Neural cell (in vitro differentiated cells): ENCODE results near the gene CCSER2. TPM values are rescaled to one million over a fixed set of nuclear protein-coding genes. Genes with fewer than 3 reads are reported as not detected.

Experiments
- H2AFZ ChIP-seq: fragments of 200-600, 300-800 bp; sonication (generic), shearing (Covaris generic); 2 replicates; pipeline ENCODE4 v1.6.0; 2014; ENCODE audit warnings: low read depth, mild to moderate bottlenecking, antibody characterized with exemption, low read length, moderate library complexity
- H3F3A ChIP-seq: fragments of 200-600 bp; shearing (Covaris generic); 2 replicates; pipeline ENCODE4 v1.6.1; 2016; ENCODE audit warnings: mild to moderate bottlenecking, moderate library complexity, mixed read lengths, antibody characterized with exemption, low read length; ENCODE audit not compliant: insufficient read depth, poor library complexity, severe bottlenecking
- H3K27ac ChIP-seq: fragments of 200-600, 300-800 bp; sonication (generic), shearing (Covaris generic); 2 replicates; pipeline ENCODE4 v1.5.1; 2014; ENCODE audit warnings: mild to moderate bottlenecking, low read length, moderate library complexity
- H3K27me3 ChIP-seq: fragments of 300-800, 200-600 bp; sonication (generic), shearing (Covaris generic); 2 replicates; pipeline ENCODE4 v1.6.0; 2014; ENCODE audit warnings: mild to moderate bottlenecking, low read depth, low read length, moderate library complexity; ENCODE audit not compliant: insufficient read depth
- H3K36me3 ChIP-seq: fragments of 300-800, 200-600 bp; sonication (generic), shearing (Covaris generic); 2 replicates; pipeline ENCODE4 v1.5.1; 2014; ENCODE audit warnings: mild to moderate bottlenecking, antibody characterized with exemption, low read length, moderate library complexity; ENCODE audit not compliant: insufficient read depth
- H3K4me2 ChIP-seq: fragments of 300-800, 200-600 bp; sonication (generic), shearing (Covaris generic); 2 replicates; pipeline ENCODE4 v1.6.0; 2014; ENCODE audit warnings: mild to moderate bottlenecking, low read length
- H3K4me3 ChIP-seq: fragments of 300-800, 200-600 bp; sonication (generic), shearing (Covaris generic); 2 replicates; pipeline ENCODE4 v1.5.1; 2014; ENCODE audit warnings: mild to moderate bottlenecking, low read length, moderate library complexity
- H3K79me2 ChIP-seq: fragments of 200-600 bp; shearing (Covaris generic); replicated peaks from 2 replicates; pipeline ENCODE4 v1.6.0; 2014; ENCODE audit warnings: mild to moderate bottlenecking, low read length, moderate library complexity; ENCODE audit not compliant: insufficient read depth
- H3K9ac ChIP-seq: fragments of 300-800, 200-600 bp; sonication (generic), shearing (Covaris generic); 2 replicates; pipeline ENCODE4 v1.6.1; 2016; ENCODE audit warnings: mild to moderate bottlenecking, low read length, mixed read lengths
- H3K9me2 ChIP-seq: fragments of 200-600 bp; shearing (Covaris generic); 2 replicates; pipeline ENCODE4 v1.6.1; 2016; ENCODE audit warnings: mild to moderate bottlenecking, low read length, mixed read lengths; ENCODE audit not compliant: insufficient read depth
- H3K9me3 ChIP-seq: fragments of 200-600, 300-800 bp; sonication (generic), shearing (Covaris generic); 2 replicates; pipeline ENCODE4 v1.6.1; 2016; ENCODE audit warnings: mild to moderate bottlenecking, mixed run types, low read length, moderate library complexity, mixed read lengths
- H4K20me1 ChIP-seq: fragments of 200-600 bp; shearing (Covaris generic); 2 replicates; pipeline ENCODE4 v1.6.1; 2016; ENCODE audit warnings: mild to moderate bottlenecking, mixed run types; ENCODE audit not compliant: insufficient read depth
- CTCF ChIP-seq: fragments of 450-650 bp; IDR thresholded peaks from 2 replicates; pipeline ENCODE4 v1.5.1; 2014; ENCODE audit warnings: antibody characterized with exemption, mild to moderate bottlenecking, moderate library complexity; ENCODE audit not compliant: poor library complexity, severe bottlenecking
- EP300 ChIP-seq: fragments of 450-650 bp; conservative IDR thresholded peaks from 2 replicates; pipeline ENCODE4 v1.6.1; 2014; ENCODE audit warnings: antibody characterized with exemption, mild to moderate bottlenecking, moderate library complexity; ENCODE audit not compliant: poor library complexity, severe bottlenecking
- EZH2 ChIP-seq: fragments of 200-600, 300-800 bp; shearing (Covaris generic), sonication (generic); IDR thresholded peaks from 2 replicates; pipeline ENCODE4 v1.6.1; 2014; ENCODE audit warnings: antibody characterized with exemption, low read length, borderline replicate concordance, mild to moderate bottlenecking; ENCODE audit not compliant: insufficient read depth, poor library complexity, severe bottlenecking
- MXI1 ChIP-seq: fragments of 450-650 bp; conservative IDR thresholded peaks from 2 replicates; pipeline ENCODE4 v1.6.1; 2014; ENCODE audit warnings: antibody characterized with exemption, mild to moderate bottlenecking; ENCODE audit not compliant: poor library complexity, severe bottlenecking
- POLR2AphosphoS5 ChIP-seq: IDR thresholded peaks from 2 replicates; pipeline ENCODE4 v1.6.1; 2012
- RAD21 ChIP-seq: fragments of 450-650 bp; conservative IDR thresholded peaks from 2 replicates; pipeline ENCODE4 v1.6.1; 2014; ENCODE audit warnings: antibody characterized with exemption, mild to moderate bottlenecking, moderate library complexity
- SMC3 ChIP-seq: fragments of 450-650 bp; conservative IDR thresholded peaks from 2 replicates; pipeline ENCODE4 v1.6.1; 2014; ENCODE audit warnings: antibody characterized with exemption, mild to moderate bottlenecking, moderate library complexity; ENCODE audit not compliant: poor library complexity
- TAF1 ChIP-seq: IDR thresholded peaks from 2 replicates; pipeline ENCODE4 v1.6.1; 2012; ENCODE audit warnings: low read depth
- polyA plus RNA-seq: library from polyadenylated mRNA; depleted of rRNA; stranded (reverse); fragments of >200 nt; gene quantifications from 2 replicates; pipeline ENCODE4 v1.2.3, GENCODE V29; 2014
- TF ChIP-seq, protein P1 (sequence below): IDR thresholded peaks from 2 replicates; pipeline ENCODE4 v1.6.1; 2012; ENCODE audit warnings: borderline replicate concordance

The CCSER2 gene
- polyA plus RNA-seq, 1 donor from 2014 or later, result 38.3 TPM

DNA sequence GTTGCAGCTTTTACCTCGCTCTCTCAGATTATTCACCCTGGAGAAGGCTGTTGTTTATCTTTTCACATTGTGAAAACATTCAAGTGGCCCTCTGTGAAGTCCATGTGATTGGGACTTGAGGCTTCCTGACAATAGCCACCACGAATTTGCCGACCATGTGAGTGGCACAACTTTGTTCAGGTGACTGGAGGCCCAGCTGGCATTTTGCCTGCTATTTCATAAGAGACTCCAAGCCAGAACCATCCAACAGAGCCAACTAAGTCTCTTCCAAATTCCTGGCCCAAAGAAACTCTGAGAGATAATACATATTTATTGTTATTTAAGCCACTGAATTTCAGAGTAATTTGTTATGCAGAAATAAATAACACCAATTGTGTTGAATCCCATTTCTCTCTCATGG is 38.2 kb upstream of the CCSER2 start:
- Histone ChIP-seq H3K36me3 (no peaks in the 10 kb centered on the region), H3K27me3 (no peaks in the 10 kb centered on the region), H3F3A (no peaks in the 10 kb centered on the region), H2AFZ (no peak overlapping the region), H3K9me3 (no peaks in the 10 kb centered on the region), H3K79me2 (no peaks in the 10 kb centered on the region), H3K4me3 (peak overlapping the region; percentile 4), H4K20me1 (no peaks in the 10 kb centered on the region), H3K27ac (no peak overlapping the region), H3K9ac (no peak overlapping the region), H3K4me2 (no peak overlapping the region), H3K9me2 (no peaks in the 10 kb centered on the region)
- no peak for TF ChIP-seq POLR2AphosphoS5
- no peak for TF ChIP-seq RAD21
- TF ChIP-seq, protein P1, sequence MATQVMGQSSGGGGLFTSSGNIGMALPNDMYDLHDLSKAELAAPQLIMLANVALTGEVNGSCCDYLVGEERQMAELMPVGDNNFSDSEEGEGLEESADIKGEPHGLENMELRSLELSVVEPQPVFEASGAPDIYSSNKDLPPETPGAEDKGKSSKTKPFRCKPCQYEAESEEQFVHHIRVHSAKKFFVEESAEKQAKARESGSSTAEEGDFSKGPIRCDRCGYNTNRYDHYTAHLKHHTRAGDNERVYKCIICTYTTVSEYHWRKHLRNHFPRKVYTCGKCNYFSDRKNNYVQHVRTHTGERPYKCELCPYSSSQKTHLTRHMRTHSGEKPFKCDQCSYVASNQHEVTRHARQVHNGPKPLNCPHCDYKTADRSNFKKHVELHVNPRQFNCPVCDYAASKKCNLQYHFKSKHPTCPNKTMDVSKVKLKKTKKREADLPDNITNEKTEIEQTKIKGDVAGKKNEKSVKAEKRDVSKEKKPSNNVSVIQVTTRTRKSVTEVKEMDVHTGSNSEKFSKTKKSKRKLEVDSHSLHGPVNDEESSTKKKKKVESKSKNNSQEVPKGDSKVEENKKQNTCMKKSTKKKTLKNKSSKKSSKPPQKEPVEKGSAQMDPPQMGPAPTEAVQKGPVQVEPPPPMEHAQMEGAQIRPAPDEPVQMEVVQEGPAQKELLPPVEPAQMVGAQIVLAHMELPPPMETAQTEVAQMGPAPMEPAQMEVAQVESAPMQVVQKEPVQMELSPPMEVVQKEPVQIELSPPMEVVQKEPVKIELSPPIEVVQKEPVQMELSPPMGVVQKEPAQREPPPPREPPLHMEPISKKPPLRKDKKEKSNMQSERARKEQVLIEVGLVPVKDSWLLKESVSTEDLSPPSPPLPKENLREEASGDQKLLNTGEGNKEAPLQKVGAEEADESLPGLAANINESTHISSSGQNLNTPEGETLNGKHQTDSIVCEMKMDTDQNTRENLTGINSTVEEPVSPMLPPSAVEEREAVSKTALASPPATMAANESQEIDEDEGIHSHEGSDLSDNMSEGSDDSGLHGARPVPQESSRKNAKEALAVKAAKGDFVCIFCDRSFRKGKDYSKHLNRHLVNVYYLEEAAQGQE, result peak; percentile 4

DNA sequence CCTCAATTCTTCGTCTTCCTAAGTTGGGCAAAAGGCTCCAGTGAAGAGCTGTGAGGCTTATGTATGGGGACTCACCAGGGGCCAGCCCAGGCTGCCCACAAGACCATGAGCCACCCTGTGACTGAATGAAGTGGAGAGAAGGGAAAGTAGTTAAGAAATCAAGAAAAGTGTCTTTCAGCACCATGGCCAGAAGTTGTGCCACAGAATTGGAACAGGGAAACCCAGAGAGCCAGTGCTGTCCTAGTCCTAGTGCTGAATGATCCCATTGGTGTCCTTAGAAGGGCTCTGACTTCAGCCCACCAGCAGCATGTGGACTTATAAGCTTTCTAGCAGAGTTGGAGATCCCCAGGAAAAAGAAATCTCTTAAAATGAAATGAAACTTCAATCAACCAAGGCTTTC is 37.0 kb upstream of the CCSER2 start:
- Histone ChIP-seq H3K9ac (no peak overlapping the region), H3K4me2 (no peak overlapping the region), H3K9me3 (no peaks in the 10 kb centered on the region), H4K20me1 (no peaks in the 10 kb centered on the region), H3K27ac (no peak overlapping the region), H3K36me3 (no peaks in the 10 kb centered on the region), H3K27me3 (no peaks in the 10 kb centered on the region), H3K79me2 (no peaks in the 10 kb centered on the region), H2AFZ (no peak overlapping the region), H3F3A (no peaks in the 10 kb centered on the region), H3K9me2 (no peaks in the 10 kb centered on the region), H3K4me3 (no peak overlapping the region)
- no peak for TF ChIP-seq MXI1
- TF ChIP-seq, protein P1, result peak; percentile 43

GRCh38 chr10:84292502-84292901 is 35.9 kb upstream of the CCSER2 start:
- H4K20me1 ChIP-seq, result no peaks in the 10 kb centered on the region
- H3K27ac ChIP-seq, result no peak overlapping the region
- no peak overlapping the region for H3K4me2 ChIP-seq
- no peaks in the 10 kb centered on the region for H3K27me3 ChIP-seq
- H2AFZ ChIP-seq, result no peak overlapping the region
- H3K9ac ChIP-seq, result no peak overlapping the region
- no peaks in the 10 kb centered on the region for H3K9me3 ChIP-seq
- H3F3A ChIP-seq, result no peaks in the 10 kb centered on the region
- H3K79me2 ChIP-seq, result no peaks in the 10 kb centered on the region
- H3K4me3 ChIP-seq, result no peak overlapping the region
- H3K36me3 ChIP-seq, result no peaks in the 10 kb centered on the region
- TF ChIP-seq CTCF (no peak), SMC3 (no peak), EZH2 (no peak), TAF1 (no peak), POLR2AphosphoS5 (no peak), MXI1 (no peak), EP300 (no peak), RAD21 (no peak)
- TF ChIP-seq, protein P1, result no peak
- H3K9me2 ChIP-seq, result no peaks in the 10 kb centered on the region
